SK-N-MC (cell line): ENCODE measurements around the gene ATP5F1C.
"Not testable (repeated sequence)": the region's sequence is repeated elsewhere in the genome, so short reads cannot be mapped to it uniquely, and the experiment has no call there.

Experiments used
- DNase-seq: peaks from one replicate; pipeline ENCODE4 v3.0.0-alpha.2; 2011; ENCODE audit warnings: low read depth, low spot score
- H3K27ac ChIP-seq: fragments of 200-600 bp; sonication (generic); 2 replicates; pipeline ENCODE4 v1.5.1; 2016; ENCODE audit warnings: mixed run types
- H3K36me3 ChIP-seq: fragments of 200-600 bp; sonication (generic); 2 replicates; pipeline ENCODE4 v1.6.1; 2017; ENCODE audit warnings: antibody characterized with exemption, low read length, mixed read lengths; ENCODE audit not compliant: insufficient read depth
- H3K4me3 ChIP-seq: fragments of 200-600 bp; sonication (generic); 2 replicates; pipeline ENCODE4 v1.5.1; 2016
- H3K9ac ChIP-seq: fragments of 200-600 bp; sonication (generic); 2 replicates; pipeline ENCODE4 v1.8.0; 2017; ENCODE audit warnings: mixed run types, mixed read lengths; ENCODE audit not compliant: insufficient read length
- H3K9me3 ChIP-seq: fragments of 200-600 bp; sonication (generic); 2 replicates; pipeline ENCODE4 v1.6.1; 2017; ENCODE audit warnings: low read depth, mild to moderate bottlenecking, antibody characterized with exemption, low read length, moderate library complexity, mixed read lengths
- EZH2 ChIP-seq: fragments of 200-600 bp; sonication (generic); IDR thresholded peaks from one replicate; pipeline ENCODE4 v1.6.1; 2017; ENCODE audit warnings: antibody characterized with exemption
- FOXP2 ChIP-seq: optimal IDR thresholded peaks from 2 replicates; pipeline ENCODE3; 2011; ENCODE audit warnings: mild to moderate bottlenecking, moderate library complexity; ENCODE audit not compliant: insufficient read depth; ENCODE audit errors: extremely low read length, control extremely low read depth
- POLR2AphosphoS5 ChIP-seq: IDR thresholded peaks from 2 replicates; pipeline ENCODE4 v1.6.1; 2012; ENCODE audit warnings: mild to moderate bottlenecking, low read depth, low read length, borderline replicate concordance

Gene ATP5F1C

DNA sequence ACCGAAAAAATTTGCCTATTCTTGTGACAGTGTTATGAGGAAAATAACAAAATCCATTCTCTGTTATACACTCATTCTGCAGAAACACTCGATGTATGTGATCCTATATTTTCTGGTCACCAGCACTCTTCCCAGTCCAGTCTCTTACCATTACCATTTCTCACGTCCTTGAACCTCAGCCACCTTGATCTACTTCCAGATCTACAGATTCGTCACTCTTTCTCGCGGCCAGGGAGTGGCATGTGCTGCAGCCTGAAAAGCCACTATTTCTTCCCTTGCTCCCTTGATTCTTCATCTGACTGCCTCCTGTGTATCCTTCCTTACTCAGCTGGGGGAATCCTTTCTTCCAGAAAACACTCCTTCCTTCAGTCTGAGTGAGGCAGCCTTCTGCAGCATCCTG lies 16.2 kb downstream of the ATP5F1C start:
- no peak overlapping the region for H3K4me3 ChIP-seq
- TF ChIP-seq FOXP2: no peak
- TF ChIP-seq POLR2AphosphoS5: no peak
- TF ChIP-seq EZH2: no peak
- H3K9ac ChIP-seq: no peak overlapping the region
- H3K9me3 ChIP-seq: no peaks in the 10 kb centered on the region
- DNase-seq: no peak
- H3K36me3 ChIP-seq: peaks cover 62% of the 10 kb centered on the region
- H3K27ac ChIP-seq: no peak overlapping the region

DNA sequence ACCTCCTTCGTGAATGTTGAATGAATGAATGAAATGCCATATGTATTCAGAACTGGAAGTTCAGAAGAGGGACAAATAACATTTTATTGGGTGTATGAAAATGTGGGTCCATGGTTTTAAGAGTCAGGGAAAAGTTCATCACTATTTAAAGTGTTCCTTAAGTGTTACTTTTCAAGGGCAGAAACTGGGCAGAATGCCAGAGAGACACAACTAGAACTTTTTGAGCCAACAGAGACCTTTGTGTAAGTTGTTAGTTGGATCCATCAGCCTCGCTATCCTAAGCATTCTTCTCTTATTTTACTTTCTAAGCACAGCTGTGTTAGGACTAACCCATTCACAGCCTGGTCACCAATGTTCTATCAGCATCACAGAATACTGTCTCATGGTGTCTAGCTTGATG lies 16.8 kb downstream of the ATP5F1C start:
- no peak overlapping the region for H3K27ac ChIP-seq
- no peaks in the 10 kb centered on the region for H3K9me3 ChIP-seq
- peaks cover 57% of the 10 kb centered on the region for H3K36me3 ChIP-seq
- DNase-seq: no peak
- no peak for TF ChIP-seq FOXP2
- TF ChIP-seq POLR2AphosphoS5: no peak
- no peak for TF ChIP-seq EZH2
- no peak overlapping the region for H3K4me3 ChIP-seq
- H3K9ac ChIP-seq: no peak overlapping the region

DNA sequence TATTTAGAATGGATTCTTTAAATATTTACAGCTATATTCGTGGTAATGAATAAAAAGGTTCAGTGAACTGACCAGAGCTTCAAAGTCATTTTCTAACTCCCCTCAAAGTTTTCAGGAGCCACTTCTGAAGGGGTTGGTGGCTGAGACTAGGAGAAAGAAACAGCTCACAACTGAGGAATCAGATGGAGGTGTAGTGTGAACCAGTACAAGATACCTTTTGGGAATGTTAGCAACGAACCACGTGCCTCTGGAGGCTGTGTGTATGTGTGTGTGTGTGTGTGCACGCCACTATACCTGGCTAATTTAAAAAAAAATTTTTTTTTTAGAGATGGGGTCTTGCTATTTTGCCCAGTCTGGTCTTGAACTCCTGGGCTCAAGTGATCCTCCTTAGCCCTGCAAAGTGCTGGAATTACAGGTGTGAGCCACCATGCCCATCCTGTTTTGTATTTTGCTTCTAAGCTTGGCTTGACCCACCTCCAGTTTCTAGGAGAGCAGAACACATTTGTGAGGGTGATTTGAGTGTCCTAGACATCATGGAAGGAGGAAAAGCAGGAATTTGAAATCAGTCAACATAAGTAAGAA lies 20.8 kb downstream of the ATP5F1C start:
- TF ChIP-seq FOXP2: no peak
- no peak for TF ChIP-seq EZH2
- TF ChIP-seq POLR2AphosphoS5: no peak
- H3K27ac ChIP-seq: no peak overlapping the region
- no peak for DNase-seq
- H3K4me3 ChIP-seq: no peak overlapping the region
- no peaks in the 10 kb centered on the region for H3K9me3 ChIP-seq
- H3K9ac ChIP-seq: no peak overlapping the region
- peaks cover 22% of the 10 kb centered on the region; the same call in 1 of the 2 replicates for H3K36me3 ChIP-seq

DNA sequence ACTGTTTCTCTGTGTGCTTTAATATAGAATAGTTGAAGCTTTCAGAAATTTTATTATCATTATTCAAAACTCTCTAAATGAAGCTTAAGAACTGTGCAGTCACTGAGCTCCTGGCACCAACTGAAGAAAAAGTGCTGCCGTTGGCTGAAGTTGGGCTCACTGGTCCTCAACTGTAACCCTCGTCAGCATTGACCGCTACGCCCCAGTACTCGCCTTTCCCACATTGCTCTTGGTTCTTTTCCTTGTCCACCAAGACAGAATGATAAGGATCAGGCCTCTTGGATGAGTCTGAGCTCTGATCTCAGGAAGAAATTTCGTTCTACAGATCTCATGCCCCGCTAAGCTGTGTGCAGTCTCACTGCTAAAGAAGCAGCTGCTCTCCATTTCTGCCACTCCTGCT lies 22.5 kb downstream of the ATP5F1C start:
- DNase-seq: no peak
- H3K4me3 ChIP-seq: no peak overlapping the region
- no peak overlapping the region for H3K27ac ChIP-seq
- no peak overlapping the region for H3K9ac ChIP-seq
- no peaks in the 10 kb centered on the region for H3K9me3 ChIP-seq
- TF ChIP-seq POLR2AphosphoS5: no peak
- TF ChIP-seq FOXP2: no peak
- TF ChIP-seq EZH2: no peak
- peaks cover 8% of the 10 kb centered on the region; the same call in 1 of the 2 replicates for H3K36me3 ChIP-seq

DNA sequence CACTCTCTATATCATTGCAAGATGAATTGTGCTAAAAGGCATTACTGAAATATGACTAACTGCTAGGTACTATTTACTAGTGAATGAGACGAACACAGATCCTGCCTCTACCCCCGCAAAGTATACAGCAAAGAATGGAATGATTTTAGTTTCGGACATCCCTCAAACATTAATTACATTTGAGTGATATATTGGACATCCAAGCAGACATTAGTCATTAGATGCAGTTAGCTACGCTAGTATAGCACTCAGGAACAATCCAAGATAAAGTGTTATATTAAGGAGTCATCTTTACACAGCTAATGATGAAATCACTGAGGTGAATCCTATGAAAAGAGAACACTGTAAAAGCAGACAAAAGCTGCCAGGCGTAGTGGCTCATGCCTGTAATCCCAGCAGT lies 23.0 kb downstream of the ATP5F1C start:
- no peak for DNase-seq
- no peak overlapping the region for H3K27ac ChIP-seq
- no peaks in the 10 kb centered on the region for H3K9me3 ChIP-seq
- no peak overlapping the region for H3K4me3 ChIP-seq
- no peak for TF ChIP-seq FOXP2
- no peak for TF ChIP-seq EZH2
- TF ChIP-seq POLR2AphosphoS5: no peak
- peaks cover 8% of the 10 kb centered on the region; the same call in 1 of the 2 replicates for H3K36me3 ChIP-seq
- no peak overlapping the region for H3K9ac ChIP-seq

DNA sequence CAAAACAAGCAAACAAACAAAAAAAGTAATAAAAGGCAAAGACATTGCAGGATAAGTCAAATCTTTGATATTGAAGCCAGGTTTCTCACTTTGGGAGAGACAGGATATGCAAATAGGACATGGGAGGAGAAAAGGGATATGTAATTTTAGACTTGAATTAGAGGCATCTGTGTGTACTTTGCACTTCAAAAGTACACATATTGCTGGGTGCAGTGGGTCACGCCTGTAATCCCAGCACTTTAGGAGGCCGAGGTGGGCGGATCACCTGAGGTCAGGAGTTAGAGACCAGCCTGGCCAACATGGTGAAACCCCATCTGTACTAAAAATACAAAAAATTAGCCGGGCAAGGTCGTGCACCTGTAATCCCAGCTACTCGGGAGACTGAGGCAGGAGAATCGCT lies 23.8 kb downstream of the ATP5F1C start:
- not testable (repeated sequence) for H3K9me3 ChIP-seq, H3K27ac ChIP-seq, H3K9ac ChIP-seq, DNase-seq, H3K36me3 ChIP-seq, H3K4me3 ChIP-seq

DNA sequence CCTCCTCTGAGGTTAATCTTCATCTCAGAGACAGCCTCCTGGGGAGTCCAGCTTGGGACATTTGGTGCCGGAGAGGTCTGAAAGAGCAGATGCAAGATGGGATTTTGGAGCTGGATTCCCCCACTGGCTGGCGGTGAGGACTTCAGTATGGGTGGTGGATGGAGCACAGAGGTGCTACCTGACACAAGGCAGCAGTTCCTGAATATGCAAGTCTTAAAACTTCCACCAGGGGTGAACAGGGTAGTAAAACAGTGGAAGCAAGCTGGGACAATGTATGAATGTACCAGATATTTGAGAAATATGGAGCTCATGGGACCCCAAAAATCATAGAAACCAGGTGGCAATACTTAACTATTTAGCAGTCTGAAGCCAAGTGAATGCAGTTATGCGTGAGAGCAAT lies 25.5 kb downstream of the ATP5F1C start:
- no peak overlapping the region for H3K4me3 ChIP-seq
- no peak overlapping the region for H3K9ac ChIP-seq
- H3K9me3 ChIP-seq: no peaks in the 10 kb centered on the region
- TF ChIP-seq FOXP2 (no peak), POLR2AphosphoS5 (no peak), EZH2 (no peak)
- no peak for DNase-seq
- H3K27ac ChIP-seq: no peak overlapping the region
- no peaks in the 10 kb centered on the region for H3K36me3 ChIP-seq

DNA sequence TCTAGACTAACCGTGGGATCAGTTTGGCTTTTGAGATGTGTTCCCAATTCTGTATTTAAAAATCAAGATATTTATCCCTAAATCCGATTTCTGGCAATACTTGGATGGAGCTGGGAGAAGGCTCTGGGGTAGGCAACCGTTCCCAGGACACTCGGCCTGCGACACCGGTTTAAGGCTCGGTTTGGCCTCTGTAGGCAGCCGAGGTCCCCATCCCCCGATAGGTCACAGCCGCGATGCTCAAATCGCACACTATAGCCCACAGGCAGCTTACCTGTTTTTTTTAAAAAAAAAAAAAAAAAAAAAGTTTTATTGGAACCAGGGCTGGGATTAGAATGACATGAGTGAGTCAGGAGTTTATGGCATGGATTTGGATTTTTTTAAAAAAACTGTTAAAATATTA lies 29.6 kb downstream of the ATP5F1C start:
- no peak for TF ChIP-seq EZH2
- TF ChIP-seq FOXP2: no peak
- TF ChIP-seq POLR2AphosphoS5: no peak
- Histone ChIP-seq H3K36me3 (no peaks in the 10 kb centered on the region), H3K9me3 (no peaks in the 10 kb centered on the region), H3K9ac (peak overlapping the region; percentile 41), H3K4me3 (peak overlapping the region; percentile 87), H3K27ac (no peak overlapping the region)
- DNase-seq: no peak

DNA sequence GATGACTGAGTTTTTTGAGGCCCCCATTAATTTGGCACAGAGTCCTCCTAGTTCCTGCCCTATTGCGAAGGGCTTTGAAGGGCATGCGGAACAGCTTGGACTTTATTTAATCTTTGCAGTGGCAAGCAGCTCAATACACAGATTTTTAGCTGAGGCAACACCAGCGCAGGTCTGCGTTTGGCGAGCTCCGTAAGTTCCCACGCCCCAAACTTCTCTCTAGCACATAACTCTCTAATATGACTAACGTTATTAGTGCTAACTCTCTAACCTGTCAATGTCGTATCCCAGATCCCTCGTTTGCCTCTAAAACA lies 30.0 kb downstream of the ATP5F1C start:
- TF ChIP-seq EZH2: no peak
- TF ChIP-seq POLR2AphosphoS5: no peak
- no peak for TF ChIP-seq FOXP2
- Histone ChIP-seq H3K36me3 (no peaks in the 10 kb centered on the region), H3K27ac (no peak overlapping the region), H3K9me3 (no peaks in the 10 kb centered on the region), H3K4me3 (peak overlapping the region; percentile 87), H3K9ac (peak overlapping the region; percentile 41)
- DNase-seq: no peak
